GM10266 (cell line): ENCODE measurements around the gene CACNA1C.

Experiments used
- DNase-seq: peaks from one replicate; pipeline ENCODE4 v3.0.0; 2012; ENCODE audit errors: extremely low spot score
- CTCF ChIP-seq: IDR thresholded peaks from 2 replicates; pipeline ENCODE4 v1.5.1; 2012; ENCODE audit warnings: mild to moderate bottlenecking, low read depth; ENCODE audit not compliant: control insufficient read depth, insufficient read depth; ENCODE audit errors: missing control alignments

The CACNA1C gene

GRCh38 chr12:2140858-2141519 lies 88.2 kb downstream of the CACNA1C start:
- no peak for DNase-seq
- TF ChIP-seq CTCF, result no peak

GRCh38 chr12:2142068-2142467 lies 89.3 kb downstream of the CACNA1C start:
- TF ChIP-seq CTCF, result no peak
- DNase-seq, result no peak

GRCh38 chr12:2144951-2145350 lies 92.2 kb downstream of the CACNA1C start:
- TF ChIP-seq CTCF, result no peak
- no peak for DNase-seq

GRCh38 chr12:2145433-2145998 lies 92.7 kb downstream of the CACNA1C start:
- DNase-seq, result no peak
- no peak for TF ChIP-seq CTCF

GRCh38 chr12:2147335-2147734 lies 94.5 kb downstream of the CACNA1C start:
- no peak for DNase-seq

GRCh38 chr12:2149091-2149490 lies 96.3 kb downstream of the CACNA1C start:
- no peak for DNase-seq
- no peak for TF ChIP-seq CTCF

More at GRCh38 chr12:2147335-2147734, 94.5 kb downstream of the CACNA1C start:
- TF ChIP-seq CTCF, result no peak

- no peak for TF ChIP-seq CTCF
- no peak for DNase-seq
Observed at GRCh38 chr12:2150833-2151232, 98.0 kb downstream of the CACNA1C start.
